ENCODE measurements around the gene ANKRD23.

DNA sequence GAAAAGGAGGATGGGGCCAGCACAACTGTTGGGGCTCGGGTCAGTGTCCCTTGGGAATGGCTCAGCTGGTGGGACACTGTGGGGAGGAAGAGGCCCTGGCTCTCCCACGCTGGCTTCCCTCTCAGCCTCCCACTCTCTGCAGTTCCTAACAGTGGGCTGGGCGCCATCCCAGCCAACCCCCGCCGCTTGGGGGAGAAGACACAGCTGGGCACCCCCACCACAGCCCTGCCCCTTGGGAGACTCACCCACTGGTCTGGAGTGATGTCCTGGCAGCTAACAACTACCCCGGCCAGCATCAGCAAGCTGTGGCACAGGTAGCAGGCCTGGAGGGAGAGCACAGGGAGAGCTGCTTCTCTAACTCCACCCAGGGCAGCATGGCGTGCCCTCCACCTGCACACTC is 34.4 kb upstream of the ANKRD23 start:
- TF ChIP-seq, protein P1, sequence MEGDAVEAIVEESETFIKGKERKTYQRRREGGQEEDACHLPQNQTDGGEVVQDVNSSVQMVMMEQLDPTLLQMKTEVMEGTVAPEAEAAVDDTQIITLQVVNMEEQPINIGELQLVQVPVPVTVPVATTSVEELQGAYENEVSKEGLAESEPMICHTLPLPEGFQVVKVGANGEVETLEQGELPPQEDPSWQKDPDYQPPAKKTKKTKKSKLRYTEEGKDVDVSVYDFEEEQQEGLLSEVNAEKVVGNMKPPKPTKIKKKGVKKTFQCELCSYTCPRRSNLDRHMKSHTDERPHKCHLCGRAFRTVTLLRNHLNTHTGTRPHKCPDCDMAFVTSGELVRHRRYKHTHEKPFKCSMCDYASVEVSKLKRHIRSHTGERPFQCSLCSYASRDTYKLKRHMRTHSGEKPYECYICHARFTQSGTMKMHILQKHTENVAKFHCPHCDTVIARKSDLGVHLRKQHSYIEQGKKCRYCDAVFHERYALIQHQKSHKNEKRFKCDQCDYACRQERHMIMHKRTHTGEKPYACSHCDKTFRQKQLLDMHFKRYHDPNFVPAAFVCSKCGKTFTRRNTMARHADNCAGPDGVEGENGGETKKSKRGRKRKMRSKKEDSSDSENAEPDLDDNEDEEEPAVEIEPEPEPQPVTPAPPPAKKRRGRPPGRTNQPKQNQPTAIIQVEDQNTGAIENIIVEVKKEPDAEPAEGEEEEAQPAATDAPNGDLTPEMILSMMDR (conservative IDR thresholded peaks at IDR 0.05): no peak
- TF ChIP-seq EZH2 (IDR thresholded peaks at IDR 0.05; ENCODE audit: low read depth): no peak
